Aorta (tissue), 5 donors: ENCODE measurements around the gene PDZD4. TPM values are rescaled to one million over a fixed set of nuclear protein-coding genes. Genes with fewer than 3 reads are reported as not detected.

Experiments
- ATAC-seq: fragments of 200-7000 bp; cut with Tn5 transposase; one replicate; pipeline ENCODE4 v1.9.1; 2022; ENCODE audit warnings: moderate library complexity; ENCODE audit not compliant: low FRiP score
- DNase-seq, 2 donors: peaks; one replicate each; pipeline ENCODE4 v3.0.0-alpha.2; 2020
- H3K27ac ChIP-seq, 2 donors: one replicate each; pipeline ENCODE4 v1.5.1; 2013; ENCODE audit warnings: low read length in 2 of 2, mild to moderate bottlenecking in 2 of 2, moderate library complexity in 2 of 2, control low read depth in 1 of 2, inconsistent platforms in 1 of 2, low read depth in 1 of 2
- H3K27me3 ChIP-seq, 2 donors: one replicate each; pipeline ENCODE4 v1.6.1; 2013; ENCODE audit warnings: control low read depth in 1 of 2, low read length in 1 of 2, mild to moderate bottlenecking in 1 of 2, moderate library complexity in 1 of 2; ENCODE audit not compliant: insufficient read depth in 2 of 2, control insufficient read depth in 1 of 2
- H3K36me3 ChIP-seq, 2 donors: one replicate each; pipeline ENCODE4 v1.6.1; 2013; ENCODE audit warnings: control low read depth in 1 of 2, low read length in 1 of 2, mild to moderate bottlenecking in 1 of 2; ENCODE audit not compliant: insufficient read depth in 2 of 2, control insufficient read depth in 1 of 2
- H3K4me1 ChIP-seq, 2 donors: one replicate each; pipeline ENCODE4 v1.6.1; 2013; ENCODE audit warnings: low read length in 2 of 2, control low read depth in 1 of 2, mild to moderate bottlenecking in 1 of 2, moderate library complexity in 1 of 2; ENCODE audit not compliant: insufficient read depth in 2 of 2, control insufficient read depth in 1 of 2
- H3K4me3 ChIP-seq, 2 donors: one replicate each; pipeline ENCODE4 v1.5.1; 2013; ENCODE audit warnings: low read length in 2 of 2, control low read depth in 1 of 2, mild to moderate bottlenecking in 1 of 2
- H3K9me3 ChIP-seq: one replicate; pipeline ENCODE4 v1.6.1; 2013; ENCODE audit warnings: mild to moderate bottlenecking, low read length; ENCODE audit not compliant: control insufficient read depth
- WGBS, 2 donors: extraction: QIAGEN DNeasy Blood & Tissue Kit; methylation state at CpG; one replicate each; pipeline ENCODE4 v1.1.7; 2013; 5-methylcytosine and 5-hydroxymethylcytosine counted together
- intact Hi-C, 2 donors: fragments of 100-400 bp; cut with DNase I; formaldehyde crosslinking; loops; one replicate each; pipeline versions ENCODE4 v1.14.2 to v1.15.0; 2022
- polyA plus RNA-seq, 2 donors: library from polyadenylated mRNA; stranded (reverse); fragments of 200-250 nt; gene quantifications; one replicate each; pipeline ENCODE4 v1.2.3, GENCODE V29; 2013
- total RNA-seq, 2 donors: library from RNA; stranded (reverse); fragmentation: NEBNext Ultra II Directional; extraction: Animal tissue kit (Norgen Biotek cat#: 25700); gene quantifications; one replicate each; pipeline ENCODE4 v1.2.1, GENCODE V29; 2021
- donor health status: healthy with polysubstance abuse.
- donor health status: Bipolar disorder and iron deficiency.
- donor health status: DM: no; HTN: no; CAD: no.
- donor health status: DM: no; HTN: no; CAD: no.
- donor health status: DM: yes; HTN: yes; CAD: no.

Gene PDZD4
- total and polyA plus RNA-seq, 4 donors = 4.4 to 27.3 (median 15.6) TPM

DNA sequence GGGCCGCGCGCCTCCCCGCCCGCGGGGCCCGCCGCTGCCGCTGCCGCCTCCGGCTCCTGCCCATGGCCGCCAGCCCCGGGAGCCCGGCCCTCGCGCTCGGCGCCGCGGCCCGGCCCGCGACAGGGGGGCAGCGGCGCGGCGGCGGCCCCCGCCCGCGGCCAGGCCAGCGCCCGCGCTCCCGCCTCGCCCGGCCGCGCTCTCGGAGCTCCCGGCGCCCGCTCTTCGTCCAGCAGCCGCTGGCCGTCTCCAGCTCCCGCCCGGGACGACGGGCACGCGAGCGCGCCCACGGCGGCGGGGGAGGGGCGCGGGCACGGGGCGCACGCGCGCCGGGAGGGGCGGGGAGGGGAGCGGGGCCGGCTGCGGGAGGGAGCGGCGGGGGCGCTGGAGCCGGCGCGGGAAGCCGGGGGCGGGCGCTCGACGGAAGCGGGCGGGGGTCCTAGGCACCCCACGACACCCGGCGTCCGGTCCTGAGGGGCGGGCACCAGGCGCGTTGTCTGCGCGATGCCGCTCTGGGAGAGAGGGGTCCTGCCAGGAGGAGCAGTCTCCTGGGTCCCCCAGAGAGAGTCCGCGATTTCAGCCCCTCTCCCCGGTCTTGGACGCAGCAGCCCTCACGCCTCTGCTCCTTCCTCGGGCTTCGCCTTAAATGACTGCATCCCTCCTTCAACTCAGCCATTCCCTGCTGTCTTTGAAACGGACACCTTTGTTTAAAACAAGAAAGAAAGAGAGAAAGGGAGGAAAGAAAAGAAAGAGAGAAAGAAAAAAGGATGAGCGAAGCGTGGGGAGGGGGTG lies 490 bp upstream of the PDZD4 start:
- Histone ChIP-seq H3K27ac (no peak overlapping the region), H3K9me3 (no peaks in the 10 kb centered on the region), H3K36me3 (no peaks in the 10 kb centered on the region), H3K4me1 (no peaks in the 10 kb centered on the region), H3K4me3 (peak overlapping the region; percentile 40 to 73), H3K27me3 (no peaks in the 10 kb centered on the region)
- no peak for DNase-seq
- WGBS, 2 donors = 2 to 20% methylated on average over 22 to 101 of the region's 102 CpGs
- intact Hi-C loops = no loop called here
- ATAC-seq = no peak

GRCh38 chrX:153829549-153829798 lies 870 bp downstream of the PDZD4 start:
- H3K27ac ChIP-seq = no peak overlapping the region

DNA sequence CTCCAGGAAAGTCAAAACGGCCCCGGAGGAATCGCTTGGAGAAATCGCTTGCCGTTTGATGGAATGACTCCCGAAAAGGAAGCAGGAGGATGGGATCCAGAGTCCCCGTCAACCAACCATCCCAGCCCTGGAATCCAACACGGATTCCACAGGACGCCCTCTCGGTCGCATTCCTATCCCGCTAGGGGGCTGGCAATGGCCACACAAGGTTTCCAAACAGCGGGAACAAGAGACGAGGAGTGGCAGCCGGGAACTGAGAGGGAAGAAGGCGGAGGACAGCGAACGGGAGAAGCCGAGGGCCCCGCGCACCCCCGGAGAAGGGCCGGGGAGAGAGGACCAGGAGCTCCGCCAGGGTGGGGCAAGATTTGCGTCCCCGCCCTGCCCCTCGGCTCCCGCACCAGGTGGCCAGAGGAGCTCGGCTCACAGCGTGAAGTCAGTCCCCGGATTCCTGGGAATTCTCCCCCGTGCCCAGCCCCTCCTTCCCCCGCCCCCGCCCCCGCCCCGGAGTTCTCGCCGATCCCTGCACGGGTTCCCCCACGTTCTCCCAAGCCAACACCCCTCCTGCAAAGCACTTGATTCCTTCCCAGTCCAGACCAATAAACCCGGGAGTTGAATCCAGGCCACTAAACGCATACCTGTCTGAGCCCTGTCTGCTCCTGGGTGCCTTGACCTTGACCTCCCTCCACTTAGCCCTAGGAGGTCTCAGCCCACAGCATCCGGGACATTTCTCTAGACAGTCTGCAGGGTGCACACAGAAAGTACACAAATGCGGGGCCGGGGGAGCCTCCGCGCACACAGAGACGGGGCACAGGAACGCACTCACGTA lies 1.4 kb downstream of the PDZD4 start:
- 3 to 15% methylated on average over 43 to 50 of the region's 50 CpGs for WGBS, 2 donors
- ATAC-seq = peak; percentile 13
- peak in 1 of 2 donors; percentile 75 for DNase-seq
- intact Hi-C loops = no loop called here
- no peaks in the 10 kb centered on the region for H3K9me3 ChIP-seq
- no peaks in the 10 kb centered on the region for H3K27me3 ChIP-seq
- H3K4me1 ChIP-seq = no peaks in the 10 kb centered on the region
- H3K4me3 ChIP-seq = peak overlapping the region in 1 of 2 donors; percentile 21
- no peaks in the 10 kb centered on the region for H3K36me3 ChIP-seq
- H3K27ac ChIP-seq = no peak overlapping the region

More at GRCh38 chrX:153829549-153829798, 870 bp downstream of the PDZD4 start:
- intact Hi-C loops = no loop called here
- Histone ChIP-seq H3K9me3 (no peaks in the 10 kb centered on the region), H3K4me3 (peak overlapping the region; percentile 7 to 21), H3K4me1 (no peaks in the 10 kb centered on the region), H3K27me3 (no peaks in the 10 kb centered on the region), H3K36me3 (no peaks in the 10 kb centered on the region)
- ATAC-seq (peak; percentile 12), DNase-seq (peak in 1 of 2 donors; percentile 77)
- 1 to 22% methylated on average over 21 to 27 of the region's 27 CpGs for WGBS, 2 donors

DNA sequence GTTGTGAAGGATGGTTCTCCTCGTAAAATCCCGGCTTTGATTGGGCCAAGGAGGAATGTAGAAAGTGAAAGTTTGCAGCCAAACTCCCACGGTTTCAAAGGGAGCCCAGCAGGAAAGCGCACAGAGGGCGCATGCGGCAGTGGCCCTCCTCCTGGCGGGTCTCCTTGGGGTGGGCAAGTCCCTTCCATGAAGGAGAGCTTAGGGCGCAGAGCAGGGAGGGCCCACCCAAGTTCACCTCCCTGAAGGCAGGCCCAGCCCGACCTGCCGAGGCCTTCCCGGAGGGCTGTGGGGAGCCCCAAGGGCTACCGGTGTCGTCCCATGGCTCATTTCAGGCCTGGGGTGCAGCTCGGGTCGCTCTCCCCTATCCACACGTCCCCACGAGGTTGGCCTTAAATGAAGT lies 2.0 kb downstream of the PDZD4 start:
- DNase-seq = peak in 1 of 2 donors; percentile 63
- H3K27me3 ChIP-seq = no peaks in the 10 kb centered on the region
- H3K4me1 ChIP-seq = no peaks in the 10 kb centered on the region
- no peaks in the 10 kb centered on the region for H3K36me3 ChIP-seq
- H3K9me3 ChIP-seq = no peaks in the 10 kb centered on the region
- intact Hi-C loops = no loop called here
- H3K27ac ChIP-seq = no peak overlapping the region
- no peak overlapping the region for H3K4me3 ChIP-seq
- 30 to 43% methylated on average over 17 of the region's 17 CpGs for WGBS, 2 donors
- peak; percentile 20 for ATAC-seq

DNA sequence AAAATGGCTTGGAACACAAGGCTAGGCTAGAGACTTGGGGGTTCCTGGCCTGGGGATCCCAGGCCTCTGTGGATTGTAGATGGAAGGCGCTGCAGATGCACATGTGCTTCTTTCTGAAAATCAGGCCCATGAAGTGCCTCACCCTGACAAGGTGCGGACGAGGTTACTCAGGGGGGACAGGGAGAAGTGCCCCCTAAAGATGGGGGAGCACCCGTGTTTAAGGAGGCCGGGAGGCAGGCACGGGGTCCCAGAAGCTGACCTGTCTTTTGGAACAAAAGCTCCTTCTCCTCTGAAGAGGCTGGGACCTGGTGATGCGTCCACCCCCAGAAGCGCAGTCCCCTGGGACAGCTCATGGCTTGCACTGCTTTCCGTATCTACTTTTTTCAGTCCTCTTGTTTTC lies 2.4 kb downstream of the PDZD4 start:
- intact Hi-C loops = no loop called here
- DNase-seq (no peak), ATAC-seq (no peak)
- Histone ChIP-seq H3K4me3 (no peak overlapping the region), H3K27ac (no peak overlapping the region), H3K36me3 (no peaks in the 10 kb centered on the region), H3K27me3 (no peaks in the 10 kb centered on the region), H3K4me1 (no peaks in the 10 kb centered on the region), H3K9me3 (no peaks in the 10 kb centered on the region)
- WGBS, 2 donors = 73 to 88% methylated on average over 9 of the region's 9 CpGs

GRCh38 chrX:153827016-153827415 lies 3.3 kb downstream of the PDZD4 start:
- no peak overlapping the region for H3K4me3 ChIP-seq
- H3K36me3 ChIP-seq = no peaks in the 10 kb centered on the region
- ATAC-seq (no peak), DNase-seq (no peak)
- no peaks in the 10 kb centered on the region for H3K9me3 ChIP-seq
- no peaks in the 10 kb centered on the region for H3K27me3 ChIP-seq
- WGBS, 2 donors = 63 to 92% methylated on average over 3 of the region's 3 CpGs
- intact Hi-C loops = no loop called here
- no peaks in the 10 kb centered on the region for H3K4me1 ChIP-seq
- H3K27ac ChIP-seq = no peak overlapping the region

GRCh38 chrX:153825042-153825441 lies 5.3 kb downstream of the PDZD4 start:
- intact Hi-C loops = no loop called here
- whole genome bisulfite sequencing, 2 donors = 81 to 87% methylated on average over 8 of the region's 8 CpGs

DNA sequence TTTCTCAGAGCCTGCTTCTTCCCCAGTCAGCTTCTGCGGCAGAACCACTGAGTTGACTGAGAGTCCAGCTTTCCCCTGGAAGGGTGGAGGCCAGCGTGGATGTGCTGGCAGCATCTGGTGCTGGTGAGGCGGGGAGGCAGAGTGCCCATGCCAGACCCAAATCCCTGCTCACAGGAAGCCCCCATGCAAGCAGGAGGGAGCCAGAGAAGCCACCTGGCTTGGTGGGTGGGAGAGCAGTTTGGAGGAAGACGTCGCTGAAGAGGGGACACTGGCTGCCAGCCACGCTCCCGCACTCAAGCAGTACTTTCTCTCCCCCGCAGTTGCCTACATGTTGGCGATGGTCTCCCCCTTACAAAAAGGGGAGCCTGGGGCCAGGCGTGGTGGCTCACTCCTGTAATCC lies 6.0 kb downstream of the PDZD4 start:
- DNase-seq = no peak
- Histone ChIP-seq H3K4me3 (no peak overlapping the region), H3K27ac (no peak overlapping the region), H3K36me3 (no peaks in the 10 kb centered on the region), H3K27me3 (no peaks in the 10 kb centered on the region), H3K4me1 (no peaks in the 10 kb centered on the region), H3K9me3 (no peaks in the 10 kb centered on the region)
- intact Hi-C loops = no loop called here
- ATAC-seq = no peak
- 84 to 87% methylated on average over 10 of the region's 10 CpGs for WGBS, 2 donors

More at GRCh38 chrX:153825042-153825441, 5.3 kb downstream of the PDZD4 start:
- H3K27ac ChIP-seq = no peak overlapping the region
- DNase-seq (no peak), ATAC-seq (no peak)
- H3K4me3 ChIP-seq = no peak overlapping the region
- no peaks in the 10 kb centered on the region for H3K27me3 ChIP-seq
- H3K9me3 ChIP-seq = no peaks in the 10 kb centered on the region
- H3K36me3 ChIP-seq = no peaks in the 10 kb centered on the region
- H3K4me1 ChIP-seq = no peaks in the 10 kb centered on the region

DNA sequence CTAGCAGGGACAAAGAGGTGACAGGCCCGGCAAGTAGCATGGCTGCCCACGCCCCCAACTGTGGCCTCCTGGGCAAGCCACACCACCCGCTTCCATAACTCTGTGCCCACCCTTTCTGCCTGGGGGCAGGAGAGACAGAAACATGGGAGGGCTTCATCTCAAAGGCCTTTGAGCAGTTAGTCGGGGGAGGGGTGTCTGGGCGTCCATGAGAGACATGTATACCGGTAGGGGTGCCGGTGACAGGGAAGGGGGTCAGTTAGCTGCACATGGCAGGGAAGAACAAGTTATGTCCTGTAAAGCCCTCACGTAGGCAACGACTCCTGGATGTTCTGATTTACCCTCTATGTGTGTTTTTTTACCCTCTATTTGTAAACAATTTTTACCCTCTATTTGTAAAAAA lies 9.3 kb downstream of the PDZD4 start:
- H3K9me3 ChIP-seq = no peaks in the 10 kb centered on the region
- WGBS, 2 donors = 89 to 93% methylated on average over 9 of the region's 9 CpGs
- DNase-seq (peak in 1 of 2 donors; percentile 31), ATAC-seq (no peak)
- no peaks in the 10 kb centered on the region for H3K4me1 ChIP-seq
- H3K27me3 ChIP-seq = no peaks in the 10 kb centered on the region
- H3K36me3 ChIP-seq = no peaks in the 10 kb centered on the region
- no peak overlapping the region for H3K27ac ChIP-seq
- intact Hi-C loops = no loop called here
- H3K4me3 ChIP-seq = no peak overlapping the region
